ENCODE results near the gene KIRREL3. TPM values are rescaled to one million over a fixed set of nuclear protein-coding genes. Genes with fewer than 3 reads are reported as not detected.

KIRREL3 gene
- total and polyA plus RNA-seq, 2 of the 8 experiments (the other 6 are each of a cell fraction or from before 2014, with no cell fraction given) = 0.29 to 0.32 TPM

GRCh38 chr11:126502982-126503381 lies 497.6 kb downstream of the KIRREL3 start:
- no peak overlapping the region for H4K5ac ChIP-seq (ENCODE audit: insufficient read length, low read depth, low read length)
- 82% methylated on average over 5 of the region's 5 CpGs; no CpG with 5 or more reads in 1 of the 2 experiments for WGBS, 2 experiments (ENCODE audit: extremely low coverage in 1 of 2, insufficient coverage in 1 of 2, insufficient read length in 1 of 2, insufficient replicate concordance in 2 of 2, low coverage in 1 of 2, low lambda C conversion rate in 2 of 2, missing lambda C conversion rate in 1 of 2)
- H3K14ac ChIP-seq (ENCODE audit: insufficient read length) = no peak overlapping the region
- H2BK5ac ChIP-seq (ENCODE audit: low read depth, low read length) = no peak overlapping the region
- H3K36me3 ChIP-seq (ENCODE audit: control insufficient read depth in 2 of 4, insufficient read depth in 4 of 4, low read length in 3 of 4) = no peaks in the 10 kb centered on the region
- CTCF ChIA-PET (ENCODE audit: partially characterized antibody) = interaction anchor here (1.0 to 3.5 kb wide), 4 partner anchors 16 to 38 kb away, joined by 3 to 14 read pairs (median 5); no protein-coding TSS in a partner anchor
- no peak overlapping the region for H3K56ac ChIP-seq (replicated peaks; ENCODE audit: insufficient read length, low read depth, low read length)
- no peak overlapping the region for H3K4me3 ChIP-seq (ENCODE audit: extremely low read depth in 1 of 4, insufficient read depth in 2 of 4, low read depth in 3 of 4, low read length in 4 of 4)
- no peak overlapping the region for H3K18ac ChIP-seq (ENCODE audit: extremely low read depth, low read length)
- H2BK120ac ChIP-seq (replicated peaks; ENCODE audit: low read depth, low read length) = no peak overlapping the region
- no peak overlapping the region for H2BK20ac ChIP-seq (ENCODE audit: low read length)
- no peak overlapping the region for H4K91ac ChIP-seq (replicated peaks; ENCODE audit: insufficient read length, low read length)
- no peak overlapping the region for H3K4ac ChIP-seq (replicated peaks; ENCODE audit: insufficient read length, low read depth, low read length)
- TF ChIP-seq SP1 (IDR thresholded peaks at IDR 0.05; ENCODE audit: low read depth, low read length) (no peak), FOSL1 (IDR thresholded peaks at IDR 0.05; ENCODE audit: insufficient read depth, low read depth, low read length) (no peak), SUZ12 (IDR thresholded peaks at IDR 0.05; ENCODE audit: low read length) (no peak), SAP30 (IDR thresholded peaks at IDR 0.05; ENCODE audit: insufficient read depth, insufficient replicate concordance, low read length) (no peak), POLR2A (IDR thresholded peaks at IDR 0.05; ENCODE audit: control extremely low read depth in 1 of 2, low read depth in 2 of 2, low read length in 2 of 2) (no peak), CBX5 (IDR thresholded peaks at IDR 0.05; ENCODE audit: low read depth, low read length) (no peak), TEAD4 (IDR thresholded peaks at IDR 0.05; ENCODE audit: low read depth, low read length) (no peak), SP2 (IDR thresholded peaks at IDR 0.05; ENCODE audit: low read length) (no peak), POU5F1 (IDR thresholded peaks at IDR 0.05; ENCODE audit: low read depth, low read length) (no peak), POLR2AphosphoS5 (IDR thresholded peaks at IDR 0.05; ENCODE audit: low read depth, low read length) (no peak)
- H2AFZ ChIP-seq (ENCODE audit: low read length) = no peak overlapping the region
- H4K8ac ChIP-seq (ENCODE audit: extremely low read depth, insufficient read depth, low read length) = no peak overlapping the region
- no peak overlapping the region for H3K4me2 ChIP-seq (ENCODE audit: insufficient read depth in 1 of 2, low read depth in 2 of 2, low read length in 2 of 2)
- no peaks in the 10 kb centered on the region for H3K27me3 ChIP-seq (replicated peaks in 1 of 4; ENCODE audit: control insufficient read depth in 3 of 4, extremely low read depth in 1 of 4, insufficient read depth in 3 of 4, low read length in 3 of 4)
- no peaks in the 10 kb centered on the region for H3K23me2 ChIP-seq (ENCODE audit: low read depth, low read length)
- no peak overlapping the region for H3K23ac ChIP-seq (ENCODE audit: insufficient read length)
- H4K20me1 ChIP-seq (replicated peaks in 1 of 2; ENCODE audit: control insufficient read depth in 1 of 2, insufficient read depth in 2 of 2, low read length in 2 of 2) = no peaks in the 10 kb centered on the region
- no peak overlapping the region for H2BK12ac ChIP-seq (ENCODE audit: low read depth, low read length)
- peaks cover 2 to 22% (median 6%) of the 10 kb centered on the region in 4 experiments for H3K4me1 ChIP-seq (replicated peaks in 1 of 4; ENCODE audit: control insufficient read depth in 3 of 4, insufficient read depth in 4 of 4, low read length in 3 of 4)
- peaks cover 2 to 5% of the 10 kb centered on the region in 2 experiments; a peak in 1 of 4 replicates for H3K9me3 ChIP-seq (ENCODE audit: insufficient read depth in 2 of 2, low read depth in 1 of 2, low read length in 1 of 2)
- no peak overlapping the region for H3K27ac ChIP-seq (ENCODE audit: low read depth, low read length)
- no peaks in the 10 kb centered on the region for H3K79me2 ChIP-seq (ENCODE audit: control insufficient read depth in 1 of 2, insufficient read depth in 2 of 2, low read length in 2 of 2)
- DNase-seq (ENCODE audit: low read depth in 1 of 2, low spot score in 2 of 2) (no peak), FAIRE-seq (no peak)
- H2AK5ac ChIP-seq (ENCODE audit: low read depth, low read length) = no peak overlapping the region
- H3K9ac ChIP-seq (replicated peaks in 1 of 4; ENCODE audit: extremely low read depth in 1 of 4, low read depth in 3 of 4, low read length in 3 of 4) = no peak overlapping the region
- POLR2A ChIA-PET (ENCODE audit: partially characterized antibody) = no interaction called here
- H2BK15ac ChIP-seq (ENCODE audit: low read length) = no peak overlapping the region
- H3K79me1 ChIP-seq (ENCODE audit: low read depth, low read length) = 0 out of 2 replicates have a peak, but pooled peaks cover 3% of the 10 kb centered on the region

Data from H1 (cell line).